ENCODE results near the gene NDUFB1. TPM values are rescaled to one million over a fixed set of nuclear protein-coding genes. Genes with fewer than 3 reads are reported as not detected.

Gene NDUFB1
- 100 to 1,000 TPM; 131 to 143 TPM for total RNA-seq

GRCh38 chr14:92121670-92122350, at the start of gene NDUFB1, which contains the start of gene CPSF2:
Gene NDUFB1 (minus strand): TSS chr14:92121706. CDS start chr14:92117637, 4,069 bp downstream.
Gene CPSF2 (plus strand): TSS chr14:92121969. CDS start chr14:92130985, 9,016 bp downstream.
- POLR2A ChIA-PET: interaction anchor here (0.8 to 5.3 kb wide), 7 partner anchors 10 to 612 kb away, joined by 3 to 52 read pairs (median 4); partner anchors contain the start of genes ATXN3, PPP4R3A and TRIP11
- Mint-ChIP-seq H3K9me3 (no peaks in the 10 kb centered on the region), H3K27ac (peak within 1 kb of the TSS; percentile 97), H3K27me3 (no peaks in the 10 kb centered on the region), H3K36me3 (peaks cover 22% of the 10 kb centered on the region), H3K4me1 (ENCODE audit: low read depth) (peaks cover 27% of the 10 kb centered on the region), H3K4me3 (peak within 1 kb of the TSS; percentile 94)
- intact Hi-C loops (cut with micrococcal nuclease): loop anchor here (1.0 to 10.0 kb wide), 4 partner anchors 15 to 612 kb away; partner anchors contain the start of genes ATXN3, PPP4R3A and TRIP11
- DNase-seq: peak; percentile 88
- CTCF ChIA-PET: interaction anchor here (0.7 to 11.5 kb wide), 6 partner anchors 10 to 81 kb away, joined by 4 to 132 read pairs (median 4); partner anchors contain the start of gene ATXN3

- POLR2A ChIA-PET: no interaction called here
- no peaks in the 10 kb centered on the region for H3K27me3 Mint-ChIP-seq
- peaks cover 43% of the 10 kb centered on the region for H3K36me3 Mint-ChIP-seq
- no peaks in the 10 kb centered on the region for H3K4me1 Mint-ChIP-seq (ENCODE audit: low read depth)
- no peak for DNase-seq
- no peak overlapping the region for H3K27ac Mint-ChIP-seq
- CTCF ChIA-PET: no interaction called here
- peaks cover 8% of the 10 kb centered on the region for H3K9me3 Mint-ChIP-seq
- no peak overlapping the region for H3K4me3 Mint-ChIP-seq
- intact Hi-C loops (cut with micrococcal nuclease): no loop called here
These were observed 43.5 kb upstream of the NDUFB1 start for GRCh38 chr14:92164958-92165357.

GRCh38 chr14:92161521-92161920, 40.0 kb upstream of the NDUFB1 start:
- DNase-seq: no peak
- no peak overlapping the region for H3K27ac Mint-ChIP-seq
- intact Hi-C loops (cut with micrococcal nuclease): no loop called here
- no peaks in the 10 kb centered on the region for H3K4me1 Mint-ChIP-seq (ENCODE audit: low read depth)
- ChIA-PET CTCF (no interaction called here), POLR2A (no interaction called here)
- no peak overlapping the region for H3K4me3 Mint-ChIP-seq
- H3K9me3 Mint-ChIP-seq: peaks cover 8% of the 10 kb centered on the region
- H3K36me3 Mint-ChIP-seq: peaks cover 57% of the 10 kb centered on the region
- no peaks in the 10 kb centered on the region for H3K27me3 Mint-ChIP-seq

- H3K4me1 Mint-ChIP-seq (ENCODE audit: low read depth): no peaks in the 10 kb centered on the region
- ChIA-PET CTCF (no interaction called here), POLR2A (no interaction called here)
- H3K4me3 Mint-ChIP-seq: no peak overlapping the region
- peaks cover 8% of the 10 kb centered on the region for H3K9me3 Mint-ChIP-seq
- intact Hi-C loops (cut with micrococcal nuclease): no loop called here
- no peak overlapping the region for H3K27ac Mint-ChIP-seq
- no peak for DNase-seq
- peaks cover 54% of the 10 kb centered on the region for H3K36me3 Mint-ChIP-seq
- H3K27me3 Mint-ChIP-seq: no peaks in the 10 kb centered on the region
These were observed 39.1 kb upstream of the NDUFB1 start for GRCh38 chr14:92160619-92161018.

GRCh38 chr14:92154283-92154942, 32.9 kb upstream of the NDUFB1 start:
- Mint-ChIP-seq H3K27ac (no peak overlapping the region), H3K9me3 (no peaks in the 10 kb centered on the region)

GRCh38 chr14:92153581-92153980, 32.1 kb upstream of the NDUFB1 start:
- H3K27me3 Mint-ChIP-seq: no peaks in the 10 kb centered on the region
- intact Hi-C loops (cut with micrococcal nuclease): loop anchor here (10.0 kb wide), 1 partner anchor 201 kb away; no protein-coding TSS in a partner anchor
- no peaks in the 10 kb centered on the region for H3K4me1 Mint-ChIP-seq (ENCODE audit: low read depth)
- CTCF ChIA-PET: no interaction called here
- POLR2A ChIA-PET: no interaction called here
- H3K27ac Mint-ChIP-seq: no peak overlapping the region
- no peaks in the 10 kb centered on the region for H3K9me3 Mint-ChIP-seq
- H3K36me3 Mint-ChIP-seq: peaks cover 30% of the 10 kb centered on the region
- H3K4me3 Mint-ChIP-seq: no peak overlapping the region
- DNase-seq: no peak

More at GRCh38 chr14:92154283-92154942, 32.9 kb upstream of the NDUFB1 start:
- no peaks in the 10 kb centered on the region for H3K27me3 Mint-ChIP-seq
- H3K36me3 Mint-ChIP-seq: peaks cover 28% of the 10 kb centered on the region
- no peaks in the 10 kb centered on the region for H3K4me1 Mint-ChIP-seq (ENCODE audit: low read depth)
- no peak for DNase-seq
- intact Hi-C loops (cut with micrococcal nuclease): loop anchor here (10.0 kb wide), 1 partner anchor 200 kb away; no protein-coding TSS in a partner anchor
- ChIA-PET CTCF (no interaction called here), POLR2A (no interaction called here)
- no peak overlapping the region for H3K4me3 Mint-ChIP-seq

GRCh38 chr14:92144708-92145107, 23.2 kb upstream of the NDUFB1 start:
- CTCF ChIA-PET: interaction anchor here (1.1 kb wide), 2 partner anchors 38 to 681 kb away, joined by 4 read pairs; partner anchors contain the start of gene ATXN3
- no peaks in the 10 kb centered on the region for H3K9me3 Mint-ChIP-seq
- peaks cover 6% of the 10 kb centered on the region for H3K4me1 Mint-ChIP-seq (ENCODE audit: low read depth)
- no peaks in the 10 kb centered on the region for H3K27me3 Mint-ChIP-seq
- H3K4me3 Mint-ChIP-seq: no peak overlapping the region
- H3K27ac Mint-ChIP-seq: no peak overlapping the region
- POLR2A ChIA-PET: no interaction called here
- no peak for DNase-seq
- intact Hi-C loops (cut with micrococcal nuclease): no loop called here
- peaks cover 48% of the 10 kb centered on the region for H3K36me3 Mint-ChIP-seq

- no peaks in the 10 kb centered on the region for H3K27me3 Mint-ChIP-seq
- POLR2A ChIA-PET: no interaction called here
- CTCF ChIA-PET: interaction anchor here (1.1 kb wide), 1 partner anchor 680 kb away, joined by 4 read pairs; no protein-coding TSS in a partner anchor
- no peaks in the 10 kb centered on the region for H3K9me3 Mint-ChIP-seq
- peaks cover 45% of the 10 kb centered on the region for H3K36me3 Mint-ChIP-seq
- intact Hi-C loops (cut with micrococcal nuclease): no loop called here
- no peak for DNase-seq
- H3K4me1 Mint-ChIP-seq (ENCODE audit: low read depth): peaks cover 6% of the 10 kb centered on the region
- H3K27ac Mint-ChIP-seq: no peak overlapping the region
- no peak overlapping the region for H3K4me3 Mint-ChIP-seq
These were observed 22.5 kb upstream of the NDUFB1 start for GRCh38 chr14:92143962-92144361.

- H3K4me1 Mint-ChIP-seq (ENCODE audit: low read depth): peaks cover 6% of the 10 kb centered on the region
- no peaks in the 10 kb centered on the region for H3K27me3 Mint-ChIP-seq
- intact Hi-C loops (cut with micrococcal nuclease): no loop called here
- peaks cover 46% of the 10 kb centered on the region for H3K36me3 Mint-ChIP-seq
- DNase-seq: no peak
- ChIA-PET CTCF (interaction anchor here (0.5 kb wide), 1 partner anchor 35 kb away, joined by 4 read pairs; no protein-coding TSS in a partner anchor), POLR2A (no interaction called here)
- H3K4me3 Mint-ChIP-seq: no peak overlapping the region
- H3K9me3 Mint-ChIP-seq: no peaks in the 10 kb centered on the region
- H3K27ac Mint-ChIP-seq: no peak overlapping the region
These were observed 21.8 kb upstream of the NDUFB1 start for GRCh38 chr14:92143309-92143708.

GRCh38 chr14:92135269-92135668, 13.8 kb upstream of the NDUFB1 start:
- Mint-ChIP-seq H3K9me3 (no peaks in the 10 kb centered on the region), H3K36me3 (peaks cover 27% of the 10 kb centered on the region), H3K4me1 (ENCODE audit: low read depth) (no peaks in the 10 kb centered on the region), H3K27me3 (no peaks in the 10 kb centered on the region), H3K4me3 (no peak overlapping the region), H3K27ac (no peak overlapping the region)
- ChIA-PET CTCF (interaction anchor here (0.7 to 2.9 kb wide), 6 partner anchors 13 to 547 kb away, joined by 3 to 15 read pairs (median 4); partner anchors contain the start of genes CPSF2 and NDUFB1), POLR2A (no interaction called here)
- DNase-seq: no peak
- intact Hi-C loops (cut with micrococcal nuclease): no loop called here

- Mint-ChIP-seq H3K27ac (no peak overlapping the region), H3K36me3 (peaks cover 30% of the 10 kb centered on the region), H3K9me3 (no peaks in the 10 kb centered on the region), H3K27me3 (no peaks in the 10 kb centered on the region), H3K4me3 (no peak overlapping the region), H3K4me1 (ENCODE audit: low read depth) (peaks cover 3% of the 10 kb centered on the region)
- intact Hi-C loops (cut with micrococcal nuclease): no loop called here
- POLR2A ChIA-PET: interaction anchor here (0.5 kb wide), 1 partner anchor 574 kb away, joined by 4 read pairs; no protein-coding TSS in a partner anchor
- DNase-seq: no peak
- CTCF ChIA-PET: interaction anchor here (0.8 to 2.9 kb wide), 5 partner anchors 12 to 548 kb away, joined by 3 to 15 read pairs (median 3); partner anchors contain the start of genes CPSF2 and NDUFB1
These were observed 12.9 kb upstream of the NDUFB1 start for GRCh38 chr14:92134456-92134855.

GRCh38 chr14:92122761-92123160, 1.3 kb upstream of the NDUFB1 start:
- CTCF ChIA-PET: interaction anchor here (1.7 to 11.5 kb wide), 2 partner anchors 11 to 16 kb away, joined by 8 to 132 read pairs; partner anchors contain the start of gene ATXN3
- H3K4me1 Mint-ChIP-seq (ENCODE audit: low read depth): peaks cover 36% of the 10 kb centered on the region

More at GRCh38 chr14:92122761-92123160, 1.3 kb upstream of the NDUFB1 start:
- POLR2A ChIA-PET: interaction anchor here (2.2 to 5.3 kb wide), 3 partner anchors 9 to 82 kb away, joined by 7 to 52 read pairs (median 17); partner anchors contain the start of genes ATXN3 and TRIP11
- no peaks in the 10 kb centered on the region for H3K9me3 Mint-ChIP-seq
- peak overlapping the region; percentile 97 for H3K27ac Mint-ChIP-seq
- H3K27me3 Mint-ChIP-seq: no peaks in the 10 kb centered on the region
- H3K4me3 Mint-ChIP-seq: peak overlapping the region; percentile 94
- peaks cover 31% of the 10 kb centered on the region for H3K36me3 Mint-ChIP-seq
- DNase-seq: no peak
- intact Hi-C loops (cut with micrococcal nuclease): loop anchor here (10.0 kb wide), 1 partner anchor 232 kb away; no protein-coding TSS in a partner anchor
